Measurements from ENCODE around the gene CDX1.

The CDX1 gene

DNA sequence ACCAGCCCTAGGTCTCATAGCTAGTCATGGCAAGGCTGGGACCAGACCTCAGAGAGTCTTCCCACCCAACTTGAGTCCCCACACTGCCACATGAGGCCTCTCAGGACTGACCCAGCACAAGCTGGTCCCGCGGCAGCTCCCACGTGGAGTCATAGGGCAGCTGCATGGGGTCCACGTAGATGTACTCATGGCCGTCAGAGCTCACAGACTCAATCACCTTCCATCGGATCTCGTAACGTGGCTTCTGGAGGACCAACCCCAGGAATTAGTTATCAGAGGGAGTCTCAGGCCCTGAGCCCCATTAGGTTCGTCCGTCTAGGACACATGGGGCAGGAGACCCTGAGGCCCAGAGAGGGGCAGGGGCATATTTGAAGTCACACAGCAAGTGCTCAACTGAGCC is 41.2 kb upstream of the CDX1 start:
- no peak for DNase-seq (ENCODE audit: low read depth)
- TF ChIP-seq, protein P1, sequence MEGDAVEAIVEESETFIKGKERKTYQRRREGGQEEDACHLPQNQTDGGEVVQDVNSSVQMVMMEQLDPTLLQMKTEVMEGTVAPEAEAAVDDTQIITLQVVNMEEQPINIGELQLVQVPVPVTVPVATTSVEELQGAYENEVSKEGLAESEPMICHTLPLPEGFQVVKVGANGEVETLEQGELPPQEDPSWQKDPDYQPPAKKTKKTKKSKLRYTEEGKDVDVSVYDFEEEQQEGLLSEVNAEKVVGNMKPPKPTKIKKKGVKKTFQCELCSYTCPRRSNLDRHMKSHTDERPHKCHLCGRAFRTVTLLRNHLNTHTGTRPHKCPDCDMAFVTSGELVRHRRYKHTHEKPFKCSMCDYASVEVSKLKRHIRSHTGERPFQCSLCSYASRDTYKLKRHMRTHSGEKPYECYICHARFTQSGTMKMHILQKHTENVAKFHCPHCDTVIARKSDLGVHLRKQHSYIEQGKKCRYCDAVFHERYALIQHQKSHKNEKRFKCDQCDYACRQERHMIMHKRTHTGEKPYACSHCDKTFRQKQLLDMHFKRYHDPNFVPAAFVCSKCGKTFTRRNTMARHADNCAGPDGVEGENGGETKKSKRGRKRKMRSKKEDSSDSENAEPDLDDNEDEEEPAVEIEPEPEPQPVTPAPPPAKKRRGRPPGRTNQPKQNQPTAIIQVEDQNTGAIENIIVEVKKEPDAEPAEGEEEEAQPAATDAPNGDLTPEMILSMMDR (conservative IDR thresholded peaks at IDR 0.05; ENCODE audit: low read length), result no peak
- no peak overlapping the region for H3K4me3 ChIP-seq (ENCODE audit: low read length)

GRCh38 chr5:150126199-150126920 is 40.2 kb upstream of the CDX1 start:
- no peak for DNase-seq (ENCODE audit: low read depth)
- TF ChIP-seq, protein P1 (conservative IDR thresholded peaks at IDR 0.05; ENCODE audit: low read length), result no peak
- no peak overlapping the region for H3K4me3 ChIP-seq (ENCODE audit: low read length)

DNA sequence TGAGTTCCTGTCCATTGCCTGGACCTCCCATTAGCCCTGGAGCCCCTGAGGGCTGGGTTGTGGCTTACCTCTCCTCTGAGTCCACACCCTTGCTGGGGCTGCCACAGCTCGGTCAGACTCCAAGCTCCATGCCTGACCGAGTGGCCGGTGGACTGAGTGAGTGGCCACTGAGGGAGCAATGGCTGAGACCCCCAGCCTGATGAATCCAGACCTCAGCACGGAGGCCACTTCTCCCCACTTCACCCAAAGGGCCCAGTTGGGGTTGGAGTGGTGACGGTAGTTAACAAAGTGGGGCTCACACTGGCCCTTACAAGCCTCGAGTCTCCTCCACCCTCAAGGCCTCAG is 39.7 kb upstream of the CDX1 start:
- H3K4me3 ChIP-seq (ENCODE audit: low read length), result no peak overlapping the region
- no peak for DNase-seq (ENCODE audit: low read depth)
- TF ChIP-seq, protein P1 (conservative IDR thresholded peaks at IDR 0.05; ENCODE audit: low read length), result no peak

- H3K4me3 ChIP-seq (ENCODE audit: low read length), result no peak overlapping the region
- DNase-seq (ENCODE audit: low read depth), result no peak
- TF ChIP-seq, protein P1 (conservative IDR thresholded peaks at IDR 0.05; ENCODE audit: low read length), result no peak
Observed at GRCh38 chr5:150129454-150129812, 37.1 kb upstream of the CDX1 start.

GRCh38 chr5:150129813-150130492 is 36.6 kb upstream of the CDX1 start:
- DNase-seq (ENCODE audit: low read depth), result peak; percentile 70

GRCh38 chr5:150130493-150130922 is 36.1 kb upstream of the CDX1 start:
- H3K4me3 ChIP-seq (ENCODE audit: low read length), result no peak overlapping the region
- TF ChIP-seq, protein P1 (conservative IDR thresholded peaks at IDR 0.05; ENCODE audit: low read length), result no peak
- DNase-seq (ENCODE audit: low read depth), result no peak

More at GRCh38 chr5:150129813-150130492, 36.6 kb upstream of the CDX1 start:
- TF ChIP-seq, protein P1 (conservative IDR thresholded peaks at IDR 0.05; ENCODE audit: low read length), result peak; percentile 95
- no peak overlapping the region for H3K4me3 ChIP-seq (ENCODE audit: low read length)

DNA sequence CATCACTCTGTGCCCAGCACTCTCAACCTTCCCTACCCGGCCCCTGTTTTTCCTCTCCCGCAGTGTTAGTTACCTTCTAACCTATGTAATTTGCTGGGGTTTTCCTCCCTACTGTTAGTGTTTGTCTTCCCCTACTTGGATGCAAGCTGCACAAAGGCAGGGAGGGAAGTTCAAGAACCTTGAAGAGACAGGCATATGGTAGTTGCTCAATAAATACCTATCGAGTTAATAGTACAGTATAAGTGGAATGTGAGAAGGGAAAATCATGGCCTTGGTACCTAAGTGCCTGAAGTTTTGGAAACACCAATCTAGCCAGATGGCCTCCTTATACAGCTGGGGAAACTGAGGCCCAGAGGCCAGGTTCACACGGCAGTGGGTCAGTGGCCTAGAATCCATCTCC is 35.1 kb upstream of the CDX1 start:
- TF ChIP-seq, protein P1 (conservative IDR thresholded peaks at IDR 0.05; ENCODE audit: low read length), result no peak
- peak; percentile 57 for DNase-seq (ENCODE audit: low read depth)
- H3K4me3 ChIP-seq (ENCODE audit: low read length), result no peak overlapping the region

Measured in AG10803 (cell line).